GM12878 (cell line): ENCODE data around the gene ERICH4. TPM values are rescaled to one million over a fixed set of nuclear protein-coding genes. Genes with fewer than 3 reads are reported as not detected.

Experiments used
- ATAC-seq: fragments of 200-7000 bp; cut with Tn5 transposase; 3 replicates; pipeline ENCODE4 v1.9.1; 2020; ENCODE audit warnings: mild to moderate bottlenecking, moderate library complexity
- BruUV-seq: library from RNA; stranded (reverse); fragments of 400-500 nt; replicated peaks from 2 replicates; lab custom pipeline; 2021; lab: Mats Ljungman, UMichigan
- CTCF ChIA-PET: fragments of 300-600 bp; sonication (Branson Sonifier 250); formaldehyde crosslinking; extraction: SDS; loops from one replicate; lab custom pipeline; 2021; ENCODE audit warnings: inconsistent platforms; lab: Yijun Ruan, JAX
- POLR2A ChIA-PET: fragments of 350-600 bp; formaldehyde crosslinking; extraction: SDS; loops from one replicate; lab custom pipeline; 2021; ENCODE audit warnings: inconsistent platforms; lab: Charles Lee
- RAD21 ChIA-PET: fragments of 300-600 bp; sonication (Branson Sonifier 250); formaldehyde crosslinking; loops from one replicate; lab custom pipeline; 2023; ENCODE audit warnings: antibody characterized with exemption; ENCODE audit not compliant: unreplicated experiment; lab: Charles Lee
- SMC1A ChIA-PET: fragments of 300-600 bp; sonication (Branson Sonifier 250); formaldehyde crosslinking; loops from one replicate; lab custom pipeline; 2023; ENCODE audit not compliant: unreplicated experiment, uncharacterized antibody; lab: Charles Lee
- DNase-seq: peaks from one replicate; pipeline ENCODE4 v3.0.0-alpha.2; 2011; ENCODE audit warnings: low read depth, low spot score
- FAIRE-seq: peaks from 3 replicates; lab custom pipeline; 2011; peaks lifted over from hg19 to GRCh38; lab: Jason Lieb, UNC
- H2AFZ ChIP-seq: 2 replicates; pipeline ENCODE4 v1.6.0; 2011; ENCODE audit warnings: low read depth, low read length, control low read depth; ENCODE audit not compliant: control insufficient read depth
- H3K27ac ChIP-seq: 2 replicates; pipeline ENCODE4 v1.5.1; 2011; ENCODE audit warnings: control low read depth; ENCODE audit not compliant: control insufficient read depth, insufficient read depth
- H3K27me3 ChIP-seq, 2 experiments: replicated peaks in 1 of 2; 2 replicates each; pipeline versions ENCODE4 v1.6.0 to v1.6.1; 2011; ENCODE audit warnings: low read length in 1 of 2; ENCODE audit not compliant: control insufficient read depth in 2 of 2, insufficient read depth in 2 of 2
- H3K36me3 ChIP-seq, 2 experiments: 2 replicates each; pipeline ENCODE4 v1.5.1; 2011; ENCODE audit warnings: low read length in 1 of 2; ENCODE audit not compliant: control insufficient read depth in 2 of 2, insufficient read depth in 2 of 2
- H3K4me1 ChIP-seq: 2 replicates; pipeline ENCODE4 v1.6.1; 2011; ENCODE audit warnings: mild to moderate bottlenecking, low read length, moderate library complexity, mixed read lengths; ENCODE audit not compliant: control insufficient read depth, insufficient read depth
- H3K4me2 ChIP-seq: 2 replicates; pipeline ENCODE4 v1.6.0; 2011; ENCODE audit warnings: control low read depth; ENCODE audit not compliant: control insufficient read depth, insufficient read depth
- H3K4me3 ChIP-seq: fragments of 200-600 bp; sonication (generic); 2 replicates; pipeline ENCODE4 v1.5.1; 2016
- H3K79me2 ChIP-seq: 2 replicates; pipeline ENCODE4 v1.6.0; 2011; ENCODE audit warnings: low read length; ENCODE audit not compliant: control insufficient read depth, insufficient read depth
- H3K9ac ChIP-seq: 2 replicates; pipeline ENCODE4 v1.8.0; 2011; ENCODE audit warnings: low read length, control low read depth, mixed read lengths; ENCODE audit not compliant: control insufficient read depth, insufficient read depth
- H3K9me3 ChIP-seq: replicated peaks from 3 replicates; pipeline ENCODE4 v1.5.1; 2011; ENCODE audit warnings: mild to moderate bottlenecking, low read length; ENCODE audit not compliant: control insufficient read depth, insufficient read depth
- H4K20me1 ChIP-seq: 2 replicates; pipeline ENCODE4 v1.6.0; 2011; ENCODE audit not compliant: control insufficient read depth, insufficient read depth
- CBFB ChIP-seq: IDR thresholded peaks from 2 replicates; pipeline ENCODE4 v1.6.1; 2016; ENCODE audit warnings: antibody characterized with exemption, low read depth
- CBX3 ChIP-seq: fragments of 200-600 bp; sonication (generic); IDR thresholded peaks from 2 replicates; pipeline ENCODE4 v1.6.1; 2016; ENCODE audit warnings: low read depth, borderline replicate concordance
- CHD1 ChIP-seq: IDR thresholded peaks from 2 replicates; pipeline ENCODE4 v1.6.1; 2012; ENCODE audit warnings: low read depth, low read length, improper control_type of control experiment
- CTCF ChIP-seq, 3 experiments: IDR thresholded peaks in 2 of 3; conservative IDR thresholded peaks in 1 of 3; 2 replicates each; pipeline ENCODE4 v1.5.1; 2011; ENCODE audit warnings: low read depth in 3 of 3, low read length in 3 of 3, mild to moderate bottlenecking in 3 of 3, control low read depth in 2 of 3, moderate library complexity in 2 of 3, inconsistent platforms in 1 of 3, mixed read lengths in 1 of 3; ENCODE audit not compliant: control insufficient read depth in 2 of 3, insufficient read depth in 1 of 3; ENCODE audit errors: extremely low read depth in 1 of 3
- EGR1 ChIP-seq, 2 experiments: IDR thresholded peaks; 1 replicate in 1 of 2; 2 replicates in 1 of 2; pipeline ENCODE4 v1.6.1; 2011 to 2012; ENCODE audit warnings: low read depth in 2 of 2, low read length in 2 of 2, borderline replicate concordance in 1 of 2, mild to moderate bottlenecking in 1 of 2, moderate library complexity in 1 of 2
- IRF5 ChIP-seq: fragments of 450-650 bp; IDR thresholded peaks from 2 replicates; pipeline ENCODE4 v1.6.1; 2017; ENCODE audit warnings: borderline replicate concordance
- POLR2A ChIP-seq: IDR thresholded peaks from 2 replicates; pipeline ENCODE4 v1.6.1; 2011; ENCODE audit warnings: low read depth, mild to moderate bottlenecking, low read length
- RELA ChIP-seq: fragments of 450-650 bp; IDR thresholded peaks from 2 replicates; pipeline ENCODE4 v1.8.0; 2014; ENCODE audit warnings: borderline replicate concordance; ENCODE audit not compliant: partially characterized antibody
- RUNX3 ChIP-seq: IDR thresholded peaks from 2 replicates; pipeline ENCODE4 v1.6.1; 2012; ENCODE audit warnings: low read length, inconsistent platforms
- WGBS: methylation state at CpG from one replicate; pipeline ENCODE4 v1.1.6; 2016; ENCODE audit warnings: low lambda C conversion rate; ENCODE audit not compliant: insufficient replicate concordance, insufficient coverage; ENCODE audit errors: missing lambda C conversion rate; 5-methylcytosine and 5-hydroxymethylcytosine counted together
- in situ Hi-C: fragments of 300-500 bp; cut with MboI; formaldehyde crosslinking; loops from 9 replicates; pipeline ENCODE4 v1.14.3; 2018; ENCODE audit warnings: mixed read lengths
- intact Hi-C: fragments of 100-400 bp; cut with micrococcal nuclease; formaldehyde crosslinking; loops from one replicate; pipeline ENCODE4 v1.14.2; 2022; ENCODE audit not compliant: unreplicated experiment
- polyA plus RNA-seq, 11 experiments: library from polyadenylated mRNA; depleted of rRNA in 4 of 11; unstranded in 6 of 11; stranded (reverse) in 5 of 11; fragments of >200 nt; fragmentation: Nextera tagmentation in 4 of 11; fragmentation: Illumina TruSeq in 1 of 11; extraction: Ambion mirVana in 4 of 11; extraction: Trizol in 1 of 11; gene quantifications; 1 replicate in 1 of 11; 2 replicates in 10 of 11; pipeline versions ENCODE4 v1.2.1 to v1.2.3, GENCODE V29; 2011 to 2016; ENCODE audit warnings: inconsistent platforms in 2 of 11, missing spikeins in 2 of 11, low read depth in 1 of 11
- total RNA-seq, 4 experiments: library from RNA; depleted of rRNA in 3 of 4; stranded (reverse); fragments of >200 nt in 3 of 4; fragmentation: Illumina TruSeq in 1 of 4; extraction: Trizol in 1 of 4; gene quantifications; 2 replicates each; pipeline versions ENCODE4 v1.2.1 to v1.2.3, GENCODE V29; 2013 to 2021

ERICH4 gene
- total and polyA plus RNA-seq, 10 of the 15 experiments (the other 5 are each of a cell fraction or from before 2014, with no cell fraction given) = not detected

- Histone ChIP-seq H3K27ac (peak within 1 kb of the TSS; percentile 67), H4K20me1 (no peaks in the 10 kb centered on the region; the same call in 1 of the 2 replicates), H3K9me3 (no peaks in the 10 kb centered on the region), H3K4me2 (peak within 1 kb of the TSS; percentile 52), H3K4me1 (peaks cover 9% of the 10 kb centered on the region), H3K27me3 (no peaks in the 10 kb centered on the region), H3K4me3 (peak within 1 kb of the TSS; percentile 32; the same call in 1 of the 2 replicates), H3K79me2 (no peaks in the 10 kb centered on the region; the same call in 1 of the 2 replicates), H2AFZ (peak within 1 kb of the TSS; percentile 17; the same call in 1 of the 2 replicates), H3K36me3 (peaks cover 7 to 17% of the 10 kb centered on the region in 2 experiments), H3K9ac (peak within 1 kb of the TSS; percentile 69)
- BruUV-seq = no TSS peak
- ChIA-PET RAD21 (interaction anchor here (0.6 kb wide), 2 partner anchors 13 to 19 kb away, joined by 3 to 4 read pairs; partner anchors contain the start of gene DMAC2), SMC1A (no interaction called here), CTCF (interaction anchor here (1.0 kb wide), 1 partner anchor 22 kb away, joined by 3 read pairs; no protein-coding TSS in a partner anchor), POLR2A (no interaction called here)
- intact Hi-C loops (no loop called here), in situ Hi-C loops (no loop called here)
- 52% methylated on average over 8 of the region's 19 CpGs for WGBS
- ATAC-seq (peak; percentile 85), FAIRE-seq (no peak), DNase-seq (no peak)
- TF ChIP-seq EGR1 (IDR thresholded peaks at IDR 0.05; ENCODE audit: borderline replicate concordance in 1 of 2, low read depth in 2 of 2, low read length in 2 of 2) (0 out of 3 replicates have a peak, but pooled peaks of 1 of the 2 experiments have one; percentile 1), CTCF (IDR thresholded peaks at IDR 0.05 in 2 of 3, conservative IDR thresholded peaks at IDR 0.05 in 1 of 3; ENCODE audit: control insufficient read depth in 2 of 3, extremely low read depth in 1 of 3, insufficient read depth in 1 of 3, low read depth in 3 of 3, low read length in 3 of 3) (no peak), CBFB (no peak), POLR2A (peak; percentile 60), CBX3 (no peak), RUNX3 (no peak), CHD1 (no peak), IRF5 (no peak), RELA (no peak)
These were observed 15.9 kb upstream of the ERICH4 start, which contains the start of gene B3GNT8 for GRCh38 chr19:41426952-41427646. Gene B3GNT8, minus strand, starts transcription at chr19:41427374. Its CDS starts 596 bp downstream, at chr19:41426778.
